KMS-11 (cell line): ENCODE data around the gene FMNL2.

Experiments
- H2AFZ ChIP-seq: fragments of 200-600 bp; sonication (generic); 2 replicates; pipeline ENCODE4 v1.6.1; 2016; ENCODE audit warnings: antibody characterized with exemption, mixed run types, low read depth
- H3K27ac ChIP-seq: fragments of 200-600 bp; sonication (generic); 2 replicates; pipeline ENCODE4 v1.6.1; 2016; ENCODE audit warnings: mild to moderate bottlenecking, mixed run types
- H3K27me3 ChIP-seq: fragments of 200-600 bp; sonication (generic); 2 replicates; pipeline ENCODE4 v1.6.1; 2017; ENCODE audit warnings: mild to moderate bottlenecking, low read depth, mixed run types, moderate library complexity; ENCODE audit not compliant: insufficient read depth
- H3K36me3 ChIP-seq: fragments of 200-600 bp; sonication (generic); 2 replicates; pipeline ENCODE4 v1.6.1; 2017; ENCODE audit warnings: mild to moderate bottlenecking, mixed run types; ENCODE audit not compliant: insufficient read depth
- H3K4me1 ChIP-seq: fragments of 200-600 bp; sonication (generic); 2 replicates; pipeline ENCODE4 v1.6.1; 2016; ENCODE audit warnings: mild to moderate bottlenecking, low read depth, mixed run types; ENCODE audit not compliant: poor library complexity, severe bottlenecking
- H3K4me2 ChIP-seq: fragments of 200-600 bp; sonication (generic); 2 replicates; pipeline ENCODE4 v1.7.0; 2016; ENCODE audit warnings: mild to moderate bottlenecking, mixed run types
- H3K4me3 ChIP-seq: fragments of 200-600 bp; sonication (generic); IDR thresholded peaks from 2 replicates; pipeline ENCODE4 v1.6.1; 2017; ENCODE audit warnings: low read depth, low read length, mixed read lengths; ENCODE audit not compliant: insufficient read depth
- H3K79me2 ChIP-seq: fragments of 200-600 bp; sonication (generic); 2 replicates; pipeline ENCODE4 v1.6.1; 2016; ENCODE audit warnings: low read depth, mixed run types; ENCODE audit not compliant: insufficient read depth
- H3K9ac ChIP-seq: fragments of 200-600 bp; sonication (generic); 2 replicates; pipeline ENCODE4 v1.6.1; 2016; ENCODE audit warnings: mild to moderate bottlenecking, mixed run types
- H4K20me1 ChIP-seq: fragments of 200-600 bp; sonication (generic); 2 replicates; pipeline ENCODE4 v1.6.1; 2016; ENCODE audit warnings: mild to moderate bottlenecking, mixed run types; ENCODE audit not compliant: insufficient read depth
- TF ChIP-seq, protein P1 (sequence below): fragments of 200-600 bp; sonication (generic); conservative IDR thresholded peaks from 2 replicates; pipeline ENCODE4 v1.6.1; 2017; ENCODE audit warnings: low read depth, mild to moderate bottlenecking, antibody characterized with exemption, low read length, moderate library complexity, mixed read lengths

The FMNL2 gene

DNA sequence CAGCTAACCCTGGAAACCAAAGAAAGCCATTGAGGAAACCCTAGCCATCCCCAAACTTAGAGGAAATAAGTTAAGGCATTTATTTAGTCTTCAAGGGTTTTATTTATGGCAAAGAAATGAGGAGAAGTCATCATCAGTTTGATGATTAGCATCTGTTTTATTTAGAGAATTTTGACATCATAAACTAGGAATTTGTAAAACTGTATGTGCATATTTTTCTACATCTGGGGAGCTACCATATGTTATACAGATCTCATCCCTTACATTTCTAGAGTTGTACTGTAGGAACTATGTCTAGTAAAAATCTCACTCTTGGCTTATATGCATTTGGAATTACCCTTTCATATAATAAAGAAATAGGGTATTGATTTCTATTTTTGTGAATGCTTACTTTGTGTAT, 48.7 kb downstream of the FMNL2 start:
- H3K9ac ChIP-seq, result no peak overlapping the region
- H3K4me2 ChIP-seq, result no peak overlapping the region
- TF ChIP-seq, protein P1, sequence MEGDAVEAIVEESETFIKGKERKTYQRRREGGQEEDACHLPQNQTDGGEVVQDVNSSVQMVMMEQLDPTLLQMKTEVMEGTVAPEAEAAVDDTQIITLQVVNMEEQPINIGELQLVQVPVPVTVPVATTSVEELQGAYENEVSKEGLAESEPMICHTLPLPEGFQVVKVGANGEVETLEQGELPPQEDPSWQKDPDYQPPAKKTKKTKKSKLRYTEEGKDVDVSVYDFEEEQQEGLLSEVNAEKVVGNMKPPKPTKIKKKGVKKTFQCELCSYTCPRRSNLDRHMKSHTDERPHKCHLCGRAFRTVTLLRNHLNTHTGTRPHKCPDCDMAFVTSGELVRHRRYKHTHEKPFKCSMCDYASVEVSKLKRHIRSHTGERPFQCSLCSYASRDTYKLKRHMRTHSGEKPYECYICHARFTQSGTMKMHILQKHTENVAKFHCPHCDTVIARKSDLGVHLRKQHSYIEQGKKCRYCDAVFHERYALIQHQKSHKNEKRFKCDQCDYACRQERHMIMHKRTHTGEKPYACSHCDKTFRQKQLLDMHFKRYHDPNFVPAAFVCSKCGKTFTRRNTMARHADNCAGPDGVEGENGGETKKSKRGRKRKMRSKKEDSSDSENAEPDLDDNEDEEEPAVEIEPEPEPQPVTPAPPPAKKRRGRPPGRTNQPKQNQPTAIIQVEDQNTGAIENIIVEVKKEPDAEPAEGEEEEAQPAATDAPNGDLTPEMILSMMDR, result no peak
- no peaks in the 10 kb centered on the region for H4K20me1 ChIP-seq
- no peaks in the 10 kb centered on the region for H3K79me2 ChIP-seq
- no peak overlapping the region for H2AFZ ChIP-seq
- H3K36me3 ChIP-seq, result no peaks in the 10 kb centered on the region
- no peak overlapping the region for H3K4me3 ChIP-seq
- H3K27ac ChIP-seq, result no peak overlapping the region
- no peaks in the 10 kb centered on the region for H3K4me1 ChIP-seq
- H3K27me3 ChIP-seq, result no peaks in the 10 kb centered on the region

DNA sequence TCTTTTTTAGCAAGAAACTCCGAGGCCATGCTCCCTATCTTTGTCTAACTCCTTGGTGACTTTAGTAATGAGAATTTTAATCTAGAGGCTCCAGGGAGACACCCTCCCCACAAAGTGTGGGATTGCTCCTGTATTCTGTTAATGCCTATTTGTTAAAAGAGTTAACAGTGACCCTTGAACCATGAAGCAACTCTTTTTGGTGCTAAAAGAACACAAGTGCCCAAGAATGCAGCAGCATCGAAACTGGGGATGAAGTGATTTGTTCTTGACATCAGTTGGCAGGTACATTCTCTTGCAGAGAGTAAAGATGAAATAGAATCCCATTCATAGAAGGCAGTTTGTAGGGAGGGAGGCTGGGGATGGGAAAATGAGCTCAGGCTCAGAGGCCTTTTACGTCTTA, 50.0 kb downstream of the FMNL2 start:
- Histone ChIP-seq H3K4me3 (no peak overlapping the region), H3K4me1 (no peaks in the 10 kb centered on the region), H4K20me1 (no peaks in the 10 kb centered on the region), H3K36me3 (no peaks in the 10 kb centered on the region), H2AFZ (no peak overlapping the region), H3K27me3 (no peaks in the 10 kb centered on the region), H3K4me2 (no peak overlapping the region), H3K27ac (no peak overlapping the region), H3K79me2 (no peaks in the 10 kb centered on the region), H3K9ac (no peak overlapping the region)
- TF ChIP-seq, protein P1, result no peak

DNA sequence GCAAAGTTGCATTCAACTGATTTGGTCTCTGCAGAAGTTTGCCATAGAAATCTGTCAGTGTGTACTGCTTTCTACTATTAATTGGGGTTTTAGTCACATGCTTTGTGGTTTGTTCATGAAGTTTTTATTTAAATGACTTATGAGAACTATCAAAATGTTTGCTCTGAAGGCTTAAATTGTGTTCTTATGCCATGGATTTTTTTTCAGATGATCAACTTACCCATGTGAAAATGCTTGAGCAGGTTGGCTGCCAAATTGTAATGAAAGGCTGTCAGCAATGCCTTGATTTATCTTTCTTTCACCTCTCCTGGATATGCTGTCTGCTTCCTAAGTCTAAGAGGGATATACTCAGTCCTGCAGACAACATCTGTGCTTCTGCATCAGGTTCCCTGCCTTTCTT, 50.7 kb downstream of the FMNL2 start:
- Histone ChIP-seq H3K27ac (no peak overlapping the region), H3K79me2 (no peaks in the 10 kb centered on the region), H4K20me1 (no peaks in the 10 kb centered on the region), H3K27me3 (no peaks in the 10 kb centered on the region), H3K4me3 (no peak overlapping the region), H3K36me3 (no peaks in the 10 kb centered on the region), H3K4me1 (no peaks in the 10 kb centered on the region), H3K9ac (no peak overlapping the region), H3K4me2 (no peak overlapping the region), H2AFZ (no peak overlapping the region)
- TF ChIP-seq, protein P1, result no peak

DNA sequence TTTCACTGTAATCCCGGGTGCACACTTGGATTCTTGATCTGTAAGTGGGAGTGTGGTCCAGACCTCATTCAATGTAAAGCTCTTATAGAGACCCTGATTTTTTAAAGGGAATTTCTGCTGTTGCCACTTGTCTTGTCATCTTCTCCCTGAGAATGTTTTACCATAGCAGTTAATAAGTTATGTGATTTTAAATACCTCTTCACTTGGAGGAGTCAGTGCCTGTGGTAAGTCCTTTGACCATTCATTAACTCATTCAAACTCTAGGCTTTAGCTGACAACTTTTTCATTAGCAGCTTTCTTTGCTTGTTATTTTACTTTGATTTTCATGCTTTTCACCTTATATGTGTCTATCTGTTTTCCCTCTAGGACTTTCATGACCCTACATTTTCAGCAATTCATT, 51.3 kb downstream of the FMNL2 start:
- H3K4me2 ChIP-seq, result no peak overlapping the region

More for the DNA sequence above, 51.3 kb downstream of the FMNL2 start:
- H2AFZ ChIP-seq, result no peak overlapping the region
- no peaks in the 10 kb centered on the region for H3K4me1 ChIP-seq
- H3K36me3 ChIP-seq, result no peaks in the 10 kb centered on the region
- no peak overlapping the region for H3K4me3 ChIP-seq
- H4K20me1 ChIP-seq, result no peaks in the 10 kb centered on the region
- no peaks in the 10 kb centered on the region for H3K27me3 ChIP-seq
- no peak overlapping the region for H3K27ac ChIP-seq
- H3K79me2 ChIP-seq, result no peaks in the 10 kb centered on the region
- no peak overlapping the region for H3K9ac ChIP-seq
- TF ChIP-seq, protein P1, result no peak
